Measurements from ENCODE around the gene COX6B2.

COX6B2 gene

DNA sequence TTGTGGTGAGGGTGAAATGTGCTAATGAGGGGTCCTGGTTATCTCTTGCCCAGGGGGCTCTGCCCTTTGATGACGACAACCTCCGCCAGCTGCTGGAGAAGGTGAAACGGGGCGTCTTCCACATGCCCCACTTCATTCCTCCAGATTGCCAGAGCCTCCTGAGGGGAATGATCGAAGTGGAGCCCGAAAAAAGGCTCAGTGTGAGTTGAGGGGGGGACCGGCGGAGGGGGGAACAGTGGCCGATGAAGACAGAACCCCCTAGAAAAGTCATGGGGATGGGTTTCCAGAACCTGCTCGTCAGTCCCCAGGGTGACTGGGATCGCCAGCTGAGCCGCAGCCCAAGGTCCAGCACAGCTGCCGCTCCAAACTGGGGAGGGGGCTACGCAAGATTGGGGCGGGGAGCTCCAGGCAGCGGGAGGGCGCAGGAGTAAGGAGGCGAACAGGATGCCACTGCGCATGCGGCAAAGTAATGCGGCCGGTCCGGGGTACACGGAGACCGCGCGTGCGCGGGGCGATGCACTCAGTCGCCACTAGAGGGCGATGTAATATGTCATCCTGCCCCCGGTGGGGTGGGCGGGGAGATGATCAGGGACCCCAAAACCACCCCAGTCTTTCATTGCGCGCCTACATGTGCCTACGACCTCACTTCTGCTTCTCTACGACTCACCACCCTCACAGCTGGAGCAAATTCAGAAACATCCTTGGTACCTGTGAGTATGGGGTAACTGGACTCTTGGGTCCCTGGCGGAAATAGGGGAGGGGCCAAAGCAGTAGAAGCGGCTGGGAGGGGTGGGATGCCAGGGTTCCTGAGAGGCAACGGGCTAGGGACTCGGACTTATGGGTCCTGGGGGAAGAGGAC lies 52.8 kb downstream of the COX6B2 start:
- H3K9ac ChIP-seq (ENCODE audit: low read depth, low read length), result peak overlapping the region; percentile 35; the same call in 1 of the 2 replicates

DNA sequence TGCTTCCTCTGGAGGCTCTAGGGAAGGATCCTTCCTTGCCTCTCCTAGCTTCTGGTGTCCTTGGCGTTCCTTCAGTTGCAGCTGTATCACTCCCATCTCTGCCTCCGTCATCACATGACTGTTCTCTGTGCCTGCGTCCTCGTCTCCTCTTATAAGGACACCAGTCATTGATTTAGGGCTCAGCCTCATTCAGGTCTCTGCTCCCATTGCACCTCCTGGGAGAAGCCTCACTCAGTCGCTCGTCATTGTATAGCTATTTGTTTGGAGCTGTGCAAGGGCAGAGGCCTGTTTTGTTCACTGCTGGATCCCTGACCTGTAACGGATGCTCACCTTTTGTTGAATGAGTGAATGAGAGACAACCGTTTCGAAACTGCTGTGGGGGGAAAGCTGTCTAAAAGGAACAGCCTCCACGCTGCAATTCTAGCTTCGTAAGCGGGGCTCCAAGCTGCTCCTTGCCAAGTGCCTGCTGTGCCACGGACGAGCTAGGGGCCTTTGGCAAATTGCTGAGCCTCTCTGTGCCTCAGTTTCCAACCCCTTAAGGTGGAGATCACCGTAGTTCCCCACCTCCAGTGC lies 53.5 kb downstream of the COX6B2 start:
- Histone ChIP-seq H3K9me3 (ENCODE audit: insufficient read depth, low read depth, low read length) (no peaks in the 10 kb centered on the region), H3K36me3 (ENCODE audit: insufficient read depth, low read depth, low read length) (peaks cover 52% of the 10 kb centered on the region), H3K4me3 (ENCODE audit: low read length) (peak overlapping the region; percentile 39; the same call in 1 of the 2 replicates), H3K9ac (ENCODE audit: low read depth, low read length) (peak overlapping the region; percentile 35; the same call in 1 of the 2 replicates), H3K27ac (ENCODE audit: low read length) (no peak overlapping the region), H3K27me3 (ENCODE audit: insufficient read depth, low read length) (no peaks in the 10 kb centered on the region), H3K4me1 (ENCODE audit: insufficient read depth, low read length) (peaks cover 4% of the 10 kb centered on the region; the same call in 1 of the 2 replicates)

More for the DNA sequence above, 52.8 kb downstream of the COX6B2 start:
- no peaks in the 10 kb centered on the region for H3K27me3 ChIP-seq (ENCODE audit: insufficient read depth, low read length)
- H3K4me3 ChIP-seq (ENCODE audit: low read length), result peak overlapping the region; percentile 39; the same call in 1 of the 2 replicates
- H3K27ac ChIP-seq (ENCODE audit: low read length), result no peak overlapping the region
- H3K36me3 ChIP-seq (ENCODE audit: insufficient read depth, low read depth, low read length), result peaks cover 55% of the 10 kb centered on the region
- peaks cover 4% of the 10 kb centered on the region; the same call in 1 of the 2 replicates for H3K4me1 ChIP-seq (ENCODE audit: insufficient read depth, low read length)
- H3K9me3 ChIP-seq (ENCODE audit: insufficient read depth, low read depth, low read length), result no peaks in the 10 kb centered on the region

DNA sequence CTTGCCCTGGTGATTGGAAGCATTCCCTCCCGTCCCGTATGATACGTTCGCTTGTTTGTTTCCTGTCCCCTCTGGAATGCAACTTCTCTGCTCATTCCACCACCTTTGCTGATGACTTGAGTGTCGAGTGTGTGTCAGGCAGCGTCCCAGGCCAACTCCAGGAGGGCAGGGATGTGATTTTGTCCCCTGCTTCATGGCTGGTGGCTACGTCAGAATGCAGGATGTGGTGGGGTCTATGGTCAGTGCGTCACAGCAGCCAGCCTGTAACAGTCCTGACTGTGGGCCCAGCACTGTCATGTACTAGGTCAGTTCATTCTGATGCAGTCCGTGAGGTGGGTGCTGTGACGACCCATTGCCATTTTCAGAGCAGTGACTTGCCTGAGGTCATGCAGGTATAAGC lies 54.5 kb downstream of the COX6B2 start:
- H3K36me3 ChIP-seq (ENCODE audit: insufficient read depth, low read depth, low read length), result peaks cover 52% of the 10 kb centered on the region
- H3K4me3 ChIP-seq (ENCODE audit: low read length), result no peak overlapping the region
- H3K27me3 ChIP-seq (ENCODE audit: insufficient read depth, low read length), result no peaks in the 10 kb centered on the region
- H3K9ac ChIP-seq (ENCODE audit: low read depth, low read length), result no peak overlapping the region
- no peaks in the 10 kb centered on the region for H3K9me3 ChIP-seq (ENCODE audit: insufficient read depth, low read depth, low read length)
- H3K27ac ChIP-seq (ENCODE audit: low read length), result peak overlapping the region; percentile 26
- peaks cover 4% of the 10 kb centered on the region; the same call in 1 of the 2 replicates for H3K4me1 ChIP-seq (ENCODE audit: insufficient read depth, low read length)
